ENCODE results near the gene STIL. TPM values are rescaled to one million over a fixed set of nuclear protein-coding genes. Genes with fewer than 3 reads are reported as not detected.

STIL gene
- total RNA-seq, 4 donors from 2014 or later, result 2.8 to 4.2 (median 4.0) TPM

- Histone ChIP-seq H3K4me1 (peaks cover 28% of the 10 kb centered on the region), H3K27ac (peak overlapping the region; percentile 60), H3K4me3 (peak overlapping the region; percentile 37), H3K27me3 (peaks cover 88% of the 10 kb centered on the region), H3K9me3 (no peaks in the 10 kb centered on the region), H3K36me3 (no peaks in the 10 kb centered on the region)
- no peak for TF ChIP-seq EP300 (IDR thresholded peaks at IDR 0.05)
- peak; percentile 68 to 99 (median 90) for TF ChIP-seq POLR2AphosphoS5 (IDR thresholded peaks at IDR 0.05)
- no peak for DNase-seq (ENCODE audit: low spot score in 2 of 2)
- WGBS, result 3% methylated on average over 45 of the region's 62 CpGs
Measured at GRCh38 chr1:47231301-47232186, 82.4 kb downstream of the STIL start.

- Histone ChIP-seq H3K4me1 (peaks cover 35% of the 10 kb centered on the region), H3K27ac (peak overlapping the region; percentile 60), H3K9me3 (no peaks in the 10 kb centered on the region), H3K4me3 (peak overlapping the region; percentile 37), H3K27me3 (peaks cover 95% of the 10 kb centered on the region), H3K36me3 (no peaks in the 10 kb centered on the region)
- 15% methylated on average over 30 of the region's 44 CpGs for WGBS
- no peak for DNase-seq (ENCODE audit: low spot score in 2 of 2)
- no peak for TF ChIP-seq EP300 (IDR thresholded peaks at IDR 0.05)
- no peak for TF ChIP-seq POLR2AphosphoS5 (IDR thresholded peaks at IDR 0.05)
- no peak for TF ChIP-seq CTCF (IDR thresholded peaks at IDR 0.05)
Measured at GRCh38 chr1:47230692-47231300, 83.2 kb downstream of the STIL start.

- WGBS, result 13% methylated on average over 23 of the region's 23 CpGs
- TF ChIP-seq CTCF (IDR thresholded peaks at IDR 0.05), result no peak
- no peak for TF ChIP-seq EP300 (IDR thresholded peaks at IDR 0.05)
- no peak for TF ChIP-seq POLR2A (IDR thresholded peaks at IDR 0.05)
- TF ChIP-seq POLR2AphosphoS5 (IDR thresholded peaks at IDR 0.05), result no peak
- peaks cover 99% of the 10 kb centered on the region for H3K27me3 ChIP-seq
- H3K36me3 ChIP-seq, result no peaks in the 10 kb centered on the region
- no peaks in the 10 kb centered on the region for H3K9me3 ChIP-seq
- peak overlapping the region; percentile 37 for H3K4me3 ChIP-seq
- peaks cover 42% of the 10 kb centered on the region for H3K4me1 ChIP-seq
- no peak for DNase-seq (ENCODE audit: low spot score in 2 of 2)
- peak overlapping the region; percentile 19 for H3K27ac ChIP-seq
Measured at GRCh38 chr1:47229886-47230691, 83.9 kb downstream of the STIL start.

GRCh38 chr1:47229031-47229885 is 84.7 kb downstream of the STIL start:
- no peak for DNase-seq (ENCODE audit: low spot score in 2 of 2)
- 19% methylated on average over 34 of the region's 35 CpGs for WGBS
- TF ChIP-seq POLR2AphosphoS5 (IDR thresholded peaks at IDR 0.05), result no peak
- TF ChIP-seq CTCF (IDR thresholded peaks at IDR 0.05), result no peak
- no peak for TF ChIP-seq EP300 (IDR thresholded peaks at IDR 0.05)
- TF ChIP-seq POLR2A (IDR thresholded peaks at IDR 0.05), result no peak
- H3K27me3 ChIP-seq, result peaks cover 100% of the 10 kb centered on the region
- no peaks in the 10 kb centered on the region for H3K9me3 ChIP-seq
- peak overlapping the region; percentile 37 for H3K4me3 ChIP-seq
- no peaks in the 10 kb centered on the region for H3K36me3 ChIP-seq
- H3K4me1 ChIP-seq, result peaks cover 50% of the 10 kb centered on the region
- H3K27ac ChIP-seq, result peak overlapping the region; percentile 35

GRCh38 chr1:47228644-47229030 is 85.3 kb downstream of the STIL start:
- Histone ChIP-seq H3K27ac (peak overlapping the region; percentile 35), H3K9me3 (no peaks in the 10 kb centered on the region), H3K4me3 (peak overlapping the region; percentile 37), H3K27me3 (peaks cover 100% of the 10 kb centered on the region), H3K4me1 (peaks cover 50% of the 10 kb centered on the region), H3K36me3 (no peaks in the 10 kb centered on the region)
- TF ChIP-seq POLR2A (IDR thresholded peaks at IDR 0.05) (no peak), EP300 (IDR thresholded peaks at IDR 0.05) (no peak), POLR2AphosphoS5 (IDR thresholded peaks at IDR 0.05) (no peak), CTCF (IDR thresholded peaks at IDR 0.05) (no peak)
- DNase-seq (ENCODE audit: low spot score in 2 of 2), result no peak
- no CpG with 5 or more reads among the region's 12 CpGs for WGBS

Measured in suprapubic skin (tissue), 4 donors.